ENCODE measurements around the gene LTA.

The LTA gene

DNA sequence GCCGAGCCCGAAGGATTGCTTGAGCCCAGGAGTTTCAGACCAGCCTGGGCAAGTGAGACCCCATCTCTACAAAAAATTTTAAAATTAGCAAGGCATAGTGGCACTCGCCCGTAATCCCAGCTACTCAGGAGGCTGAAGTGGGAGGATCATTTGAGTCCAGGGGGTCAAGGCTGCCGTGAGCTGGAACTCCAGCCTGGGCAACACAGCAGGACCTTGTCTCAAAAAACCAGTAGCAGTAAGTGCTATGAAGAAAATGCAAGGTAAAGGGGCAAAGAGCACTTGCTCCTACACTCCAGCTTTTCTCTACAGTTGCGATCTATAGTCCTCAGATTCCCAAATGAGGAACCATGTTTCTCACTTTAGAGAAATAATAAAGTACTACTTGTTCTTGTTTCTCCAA, 28.4 kb upstream of the LTA start:
- H3K27me3 ChIP-seq (ENCODE audit: insufficient read depth, poor library complexity, severe bottlenecking) = no peaks in the 10 kb centered on the region
- no peak overlapping the region for H3K27ac ChIP-seq (replicated peaks)
- TF ChIP-seq POLR2AphosphoS5 (IDR thresholded peaks at IDR 0.05; ENCODE audit: low read depth) (no peak), SPI1 (IDR thresholded peaks at IDR 0.05; ENCODE audit: borderline replicate concordance, low read depth) (no peak), GABPA (IDR thresholded peaks at IDR 0.05; ENCODE audit: low read depth) (no peak)
- TF ChIP-seq, protein P1, sequence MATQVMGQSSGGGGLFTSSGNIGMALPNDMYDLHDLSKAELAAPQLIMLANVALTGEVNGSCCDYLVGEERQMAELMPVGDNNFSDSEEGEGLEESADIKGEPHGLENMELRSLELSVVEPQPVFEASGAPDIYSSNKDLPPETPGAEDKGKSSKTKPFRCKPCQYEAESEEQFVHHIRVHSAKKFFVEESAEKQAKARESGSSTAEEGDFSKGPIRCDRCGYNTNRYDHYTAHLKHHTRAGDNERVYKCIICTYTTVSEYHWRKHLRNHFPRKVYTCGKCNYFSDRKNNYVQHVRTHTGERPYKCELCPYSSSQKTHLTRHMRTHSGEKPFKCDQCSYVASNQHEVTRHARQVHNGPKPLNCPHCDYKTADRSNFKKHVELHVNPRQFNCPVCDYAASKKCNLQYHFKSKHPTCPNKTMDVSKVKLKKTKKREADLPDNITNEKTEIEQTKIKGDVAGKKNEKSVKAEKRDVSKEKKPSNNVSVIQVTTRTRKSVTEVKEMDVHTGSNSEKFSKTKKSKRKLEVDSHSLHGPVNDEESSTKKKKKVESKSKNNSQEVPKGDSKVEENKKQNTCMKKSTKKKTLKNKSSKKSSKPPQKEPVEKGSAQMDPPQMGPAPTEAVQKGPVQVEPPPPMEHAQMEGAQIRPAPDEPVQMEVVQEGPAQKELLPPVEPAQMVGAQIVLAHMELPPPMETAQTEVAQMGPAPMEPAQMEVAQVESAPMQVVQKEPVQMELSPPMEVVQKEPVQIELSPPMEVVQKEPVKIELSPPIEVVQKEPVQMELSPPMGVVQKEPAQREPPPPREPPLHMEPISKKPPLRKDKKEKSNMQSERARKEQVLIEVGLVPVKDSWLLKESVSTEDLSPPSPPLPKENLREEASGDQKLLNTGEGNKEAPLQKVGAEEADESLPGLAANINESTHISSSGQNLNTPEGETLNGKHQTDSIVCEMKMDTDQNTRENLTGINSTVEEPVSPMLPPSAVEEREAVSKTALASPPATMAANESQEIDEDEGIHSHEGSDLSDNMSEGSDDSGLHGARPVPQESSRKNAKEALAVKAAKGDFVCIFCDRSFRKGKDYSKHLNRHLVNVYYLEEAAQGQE (IDR thresholded peaks at IDR 0.05; ENCODE audit: insufficient replicate concordance, low read depth) = no peak
- TF ChIP-seq, protein P2, sequence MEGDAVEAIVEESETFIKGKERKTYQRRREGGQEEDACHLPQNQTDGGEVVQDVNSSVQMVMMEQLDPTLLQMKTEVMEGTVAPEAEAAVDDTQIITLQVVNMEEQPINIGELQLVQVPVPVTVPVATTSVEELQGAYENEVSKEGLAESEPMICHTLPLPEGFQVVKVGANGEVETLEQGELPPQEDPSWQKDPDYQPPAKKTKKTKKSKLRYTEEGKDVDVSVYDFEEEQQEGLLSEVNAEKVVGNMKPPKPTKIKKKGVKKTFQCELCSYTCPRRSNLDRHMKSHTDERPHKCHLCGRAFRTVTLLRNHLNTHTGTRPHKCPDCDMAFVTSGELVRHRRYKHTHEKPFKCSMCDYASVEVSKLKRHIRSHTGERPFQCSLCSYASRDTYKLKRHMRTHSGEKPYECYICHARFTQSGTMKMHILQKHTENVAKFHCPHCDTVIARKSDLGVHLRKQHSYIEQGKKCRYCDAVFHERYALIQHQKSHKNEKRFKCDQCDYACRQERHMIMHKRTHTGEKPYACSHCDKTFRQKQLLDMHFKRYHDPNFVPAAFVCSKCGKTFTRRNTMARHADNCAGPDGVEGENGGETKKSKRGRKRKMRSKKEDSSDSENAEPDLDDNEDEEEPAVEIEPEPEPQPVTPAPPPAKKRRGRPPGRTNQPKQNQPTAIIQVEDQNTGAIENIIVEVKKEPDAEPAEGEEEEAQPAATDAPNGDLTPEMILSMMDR (IDR thresholded peaks at IDR 0.05; ENCODE audit: insufficient read depth, low read length) = no peak
- H3K4me3 ChIP-seq (replicated peaks; ENCODE audit: insufficient read depth, low read length) = no peak overlapping the region
- DNase-seq (ENCODE audit: low read depth in 1 of 2, low spot score in 1 of 2) = no peak

DNA sequence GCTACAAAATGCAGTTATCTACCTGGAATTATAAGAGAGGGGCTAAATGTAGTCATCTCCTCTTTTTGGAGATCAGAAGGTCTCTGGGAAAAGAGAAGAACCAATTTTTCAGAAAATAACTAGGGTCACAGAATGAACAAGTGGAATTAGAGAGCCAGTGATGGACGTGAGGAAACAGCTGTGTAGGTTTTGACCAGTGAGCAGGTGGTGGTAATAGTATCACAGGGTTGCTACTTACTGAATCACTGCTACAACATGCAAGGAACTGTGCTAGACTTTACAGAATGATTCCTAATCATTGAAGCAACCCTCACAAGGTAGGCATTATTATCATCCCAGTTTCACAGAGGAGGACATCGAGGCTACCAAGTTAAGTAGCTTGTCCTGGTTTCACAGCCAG, 27.4 kb upstream of the LTA start:
- Histone ChIP-seq H3K27ac (replicated peaks) (no peak overlapping the region), H3K4me3 (replicated peaks; ENCODE audit: insufficient read depth, low read length) (no peak overlapping the region), H3K27me3 (ENCODE audit: insufficient read depth, poor library complexity, severe bottlenecking) (no peaks in the 10 kb centered on the region)
- no peak for TF ChIP-seq POLR2AphosphoS5 (IDR thresholded peaks at IDR 0.05; ENCODE audit: low read depth)
- no peak for TF ChIP-seq GABPA (IDR thresholded peaks at IDR 0.05; ENCODE audit: low read depth)
- TF ChIP-seq, protein P2 (IDR thresholded peaks at IDR 0.05; ENCODE audit: insufficient read depth, low read length) = no peak
- TF ChIP-seq, protein P1 (IDR thresholded peaks at IDR 0.05; ENCODE audit: insufficient replicate concordance, low read depth) = no peak
- no peak for TF ChIP-seq SPI1 (IDR thresholded peaks at IDR 0.05; ENCODE audit: borderline replicate concordance, low read depth)
- no peak for DNase-seq (ENCODE audit: low read depth in 1 of 2, low spot score in 1 of 2)

DNA sequence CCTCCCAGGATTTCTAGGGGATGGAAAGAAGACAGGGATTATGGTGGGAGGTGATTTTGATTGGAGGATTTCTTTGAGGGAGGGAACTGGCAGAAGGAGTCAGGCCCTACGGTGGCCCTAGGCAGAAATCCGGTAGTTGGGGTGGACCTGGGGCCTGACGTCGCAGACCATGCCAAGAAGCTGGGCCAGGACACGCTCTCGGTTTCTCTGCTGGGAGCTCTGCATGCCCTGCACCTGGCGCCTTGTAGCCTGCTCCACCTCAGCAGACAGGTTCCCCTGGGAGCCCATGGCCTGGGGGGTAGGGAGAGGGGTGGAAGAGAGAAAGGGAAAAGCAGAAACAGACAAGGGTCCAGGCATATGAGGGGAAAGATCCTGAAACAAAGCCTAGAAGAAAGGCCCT, 26.8 kb upstream of the LTA start:
- TF ChIP-seq, protein P1 (IDR thresholded peaks at IDR 0.05; ENCODE audit: insufficient replicate concordance, low read depth) = no peak
- TF ChIP-seq, protein P2 (IDR thresholded peaks at IDR 0.05; ENCODE audit: insufficient read depth, low read length) = no peak
- no peak for TF ChIP-seq POLR2AphosphoS5 (IDR thresholded peaks at IDR 0.05; ENCODE audit: low read depth)
- TF ChIP-seq SPI1 (IDR thresholded peaks at IDR 0.05; ENCODE audit: borderline replicate concordance, low read depth) = no peak
- TF ChIP-seq GABPA (IDR thresholded peaks at IDR 0.05; ENCODE audit: low read depth) = no peak

More for the DNA sequence above, 26.8 kb upstream of the LTA start:
- DNase-seq (ENCODE audit: low read depth in 1 of 2, low spot score in 1 of 2) = no peak
- no peaks in the 10 kb centered on the region for H3K27me3 ChIP-seq (ENCODE audit: insufficient read depth, poor library complexity, severe bottlenecking)
- no peak overlapping the region for H3K4me3 ChIP-seq (replicated peaks; ENCODE audit: insufficient read depth, low read length)
- H3K27ac ChIP-seq (replicated peaks) = no peak overlapping the region

Measured in HL-60 (cell line).